ENCODE measurements around the gene CDH4.

CDH4 gene

GRCh38 chr20:61543931-61544745, 292.1 kb downstream of the CDH4 start:
- Histone ChIP-seq H3K27me3 (ENCODE audit: control insufficient read depth in 1 of 2, insufficient read depth in 2 of 2, low read length in 2 of 2) (no peaks in the 10 kb centered on the region), H3K36me3 (ENCODE audit: control insufficient read depth in 1 of 2, insufficient read depth in 2 of 2, low read length in 2 of 2) (no peaks in the 10 kb centered on the region), H3K4me3 (ENCODE audit: low read depth in 1 of 2, low read length in 2 of 2) (no peak overlapping the region), H3K4me1 (ENCODE audit: control insufficient read depth in 1 of 2, insufficient read depth in 2 of 2, low read length in 2 of 2) (no peaks in the 10 kb centered on the region), H3K9me3 (ENCODE audit: control insufficient read depth in 1 of 2, low read length in 2 of 2) (peaks cover 0 to 5% of the 10 kb centered on the region in 2 donors), H3K9ac (ENCODE audit: low read depth in 1 of 2, low read length in 2 of 2) (no peak overlapping the region), H3K27ac (ENCODE audit: low read depth, low read length) (no peak overlapping the region)

GRCh38 chr20:61544910-61545889, 293.1 kb downstream of the CDH4 start:
- H3K4me1 ChIP-seq (ENCODE audit: control insufficient read depth in 1 of 2, insufficient read depth in 2 of 2, low read length in 2 of 2), result no peaks in the 10 kb centered on the region
- no peak overlapping the region for H3K27ac ChIP-seq (ENCODE audit: low read depth, low read length)
- H3K4me3 ChIP-seq (ENCODE audit: low read depth in 1 of 2, low read length in 2 of 2), result no peak overlapping the region
- peaks cover 0 to 9% of the 10 kb centered on the region in 2 donors for H3K9me3 ChIP-seq (ENCODE audit: control insufficient read depth in 1 of 2, low read length in 2 of 2)
- no peak overlapping the region for H3K9ac ChIP-seq (ENCODE audit: low read depth in 1 of 2, low read length in 2 of 2)
- H3K27me3 ChIP-seq (ENCODE audit: control insufficient read depth in 1 of 2, insufficient read depth in 2 of 2, low read length in 2 of 2), result no peaks in the 10 kb centered on the region
- no peaks in the 10 kb centered on the region for H3K36me3 ChIP-seq (ENCODE audit: control insufficient read depth in 1 of 2, insufficient read depth in 2 of 2, low read length in 2 of 2)

- Histone ChIP-seq H3K9ac (ENCODE audit: low read depth in 1 of 2, low read length in 2 of 2) (no peak overlapping the region), H3K9me3 (ENCODE audit: control insufficient read depth in 1 of 2, low read length in 2 of 2) (peaks cover 0 to 13% of the 10 kb centered on the region in 2 donors), H3K4me1 (ENCODE audit: control insufficient read depth in 1 of 2, insufficient read depth in 2 of 2, low read length in 2 of 2) (no peaks in the 10 kb centered on the region), H3K27ac (ENCODE audit: low read depth, low read length) (no peak overlapping the region), H3K4me3 (ENCODE audit: low read depth in 1 of 2, low read length in 2 of 2) (no peak overlapping the region), H3K36me3 (ENCODE audit: control insufficient read depth in 1 of 2, insufficient read depth in 2 of 2, low read length in 2 of 2) (no peaks in the 10 kb centered on the region), H3K27me3 (ENCODE audit: control insufficient read depth in 1 of 2, insufficient read depth in 2 of 2, low read length in 2 of 2) (no peaks in the 10 kb centered on the region)
Observed at GRCh38 chr20:61546641-61547040, 294.6 kb downstream of the CDH4 start.

- Histone ChIP-seq H3K9ac (ENCODE audit: low read depth in 1 of 2, low read length in 2 of 2) (no peak overlapping the region), H3K27ac (ENCODE audit: low read depth, low read length) (no peak overlapping the region), H3K36me3 (ENCODE audit: control insufficient read depth in 1 of 2, insufficient read depth in 2 of 2, low read length in 2 of 2) (no peaks in the 10 kb centered on the region), H3K4me3 (ENCODE audit: low read depth in 1 of 2, low read length in 2 of 2) (no peak overlapping the region), H3K4me1 (ENCODE audit: control insufficient read depth in 1 of 2, insufficient read depth in 2 of 2, low read length in 2 of 2) (no peaks in the 10 kb centered on the region), H3K9me3 (ENCODE audit: control insufficient read depth in 1 of 2, low read length in 2 of 2) (peaks cover 0 to 16% of the 10 kb centered on the region in 2 donors), H3K27me3 (ENCODE audit: control insufficient read depth in 1 of 2, insufficient read depth in 2 of 2, low read length in 2 of 2) (no peaks in the 10 kb centered on the region)
Observed at GRCh38 chr20:61548069-61548468, 296.0 kb downstream of the CDH4 start.

GRCh38 chr20:61549865-61550264, 297.8 kb downstream of the CDH4 start:
- no peaks in the 10 kb centered on the region for H3K4me1 ChIP-seq (ENCODE audit: control insufficient read depth in 1 of 2, insufficient read depth in 2 of 2, low read length in 2 of 2)
- H3K9me3 ChIP-seq (ENCODE audit: control insufficient read depth in 1 of 2, low read length in 2 of 2), result peaks cover 0 to 23% of the 10 kb centered on the region in 2 donors
- H3K27me3 ChIP-seq (ENCODE audit: control insufficient read depth in 1 of 2, insufficient read depth in 2 of 2, low read length in 2 of 2), result no peaks in the 10 kb centered on the region
- H3K27ac ChIP-seq (ENCODE audit: low read depth, low read length), result no peak overlapping the region
- no peak overlapping the region for H3K4me3 ChIP-seq (ENCODE audit: low read depth in 1 of 2, low read length in 2 of 2)
- no peak overlapping the region for H3K9ac ChIP-seq (ENCODE audit: low read depth in 1 of 2, low read length in 2 of 2)
- no peaks in the 10 kb centered on the region for H3K36me3 ChIP-seq (ENCODE audit: control insufficient read depth in 1 of 2, insufficient read depth in 2 of 2, low read length in 2 of 2)

- no peaks in the 10 kb centered on the region for H3K27me3 ChIP-seq (ENCODE audit: control insufficient read depth in 1 of 2, insufficient read depth in 2 of 2, low read length in 2 of 2)
- H3K27ac ChIP-seq (ENCODE audit: low read depth, low read length), result no peak overlapping the region
- no peak overlapping the region for H3K4me3 ChIP-seq (ENCODE audit: low read depth in 1 of 2, low read length in 2 of 2)
- no peaks in the 10 kb centered on the region for H3K36me3 ChIP-seq (ENCODE audit: control insufficient read depth in 1 of 2, insufficient read depth in 2 of 2, low read length in 2 of 2)
- no peaks in the 10 kb centered on the region for H3K4me1 ChIP-seq (ENCODE audit: control insufficient read depth in 1 of 2, insufficient read depth in 2 of 2, low read length in 2 of 2)
- no peak overlapping the region for H3K9ac ChIP-seq (ENCODE audit: low read depth in 1 of 2, low read length in 2 of 2)
- H3K9me3 ChIP-seq (ENCODE audit: control insufficient read depth in 1 of 2, low read length in 2 of 2), result peaks cover 0 to 20% of the 10 kb centered on the region in 2 donors
Observed at GRCh38 chr20:61551401-61551800, 299.3 kb downstream of the CDH4 start.

GRCh38 chr20:61554617-61555016, 302.6 kb downstream of the CDH4 start:
- peaks cover 0 to 17% of the 10 kb centered on the region in 2 donors for H3K9me3 ChIP-seq (ENCODE audit: control insufficient read depth in 1 of 2, low read length in 2 of 2)
- no peak overlapping the region for H3K4me3 ChIP-seq (ENCODE audit: low read depth in 1 of 2, low read length in 2 of 2)
- H3K27me3 ChIP-seq (ENCODE audit: control insufficient read depth in 1 of 2, insufficient read depth in 2 of 2, low read length in 2 of 2), result no peaks in the 10 kb centered on the region

GRCh38 chr20:61555566-61555965, 303.5 kb downstream of the CDH4 start:
- no peaks in the 10 kb centered on the region for H3K4me1 ChIP-seq (ENCODE audit: control insufficient read depth in 1 of 2, insufficient read depth in 2 of 2, low read length in 2 of 2)
- no peaks in the 10 kb centered on the region for H3K27me3 ChIP-seq (ENCODE audit: control insufficient read depth in 1 of 2, insufficient read depth in 2 of 2, low read length in 2 of 2)
- no peak overlapping the region for H3K27ac ChIP-seq (ENCODE audit: low read depth, low read length)
- H3K36me3 ChIP-seq (ENCODE audit: control insufficient read depth in 1 of 2, insufficient read depth in 2 of 2, low read length in 2 of 2), result no peaks in the 10 kb centered on the region
- H3K4me3 ChIP-seq (ENCODE audit: low read depth in 1 of 2, low read length in 2 of 2), result no peak overlapping the region
- H3K9ac ChIP-seq (ENCODE audit: low read depth in 1 of 2, low read length in 2 of 2), result no peak overlapping the region
- peaks cover 0 to 16% of the 10 kb centered on the region in 2 donors for H3K9me3 ChIP-seq (ENCODE audit: control insufficient read depth in 1 of 2, low read length in 2 of 2)

More at GRCh38 chr20:61554617-61555016, 302.6 kb downstream of the CDH4 start:
- Histone ChIP-seq H3K9ac (ENCODE audit: low read depth in 1 of 2, low read length in 2 of 2) (no peak overlapping the region), H3K4me1 (ENCODE audit: control insufficient read depth in 1 of 2, insufficient read depth in 2 of 2, low read length in 2 of 2) (no peaks in the 10 kb centered on the region), H3K36me3 (ENCODE audit: control insufficient read depth in 1 of 2, insufficient read depth in 2 of 2, low read length in 2 of 2) (no peaks in the 10 kb centered on the region), H3K27ac (ENCODE audit: low read depth, low read length) (no peak overlapping the region)

- Histone ChIP-seq H3K4me1 (ENCODE audit: control insufficient read depth in 1 of 2, insufficient read depth in 2 of 2, low read length in 2 of 2) (no peaks in the 10 kb centered on the region), H3K9me3 (ENCODE audit: control insufficient read depth in 1 of 2, low read length in 2 of 2) (peaks cover 0 to 16% of the 10 kb centered on the region in 2 donors), H3K9ac (ENCODE audit: low read depth in 1 of 2, low read length in 2 of 2) (no peak overlapping the region), H3K4me3 (ENCODE audit: low read depth in 1 of 2, low read length in 2 of 2) (no peak overlapping the region), H3K27ac (ENCODE audit: low read depth, low read length) (no peak overlapping the region), H3K27me3 (ENCODE audit: control insufficient read depth in 1 of 2, insufficient read depth in 2 of 2, low read length in 2 of 2) (no peaks in the 10 kb centered on the region), H3K36me3 (ENCODE audit: control insufficient read depth in 1 of 2, insufficient read depth in 2 of 2, low read length in 2 of 2) (no peaks in the 10 kb centered on the region)
Observed at GRCh38 chr20:61556111-61556510, 304.1 kb downstream of the CDH4 start.

- no peak overlapping the region for H3K27ac ChIP-seq (ENCODE audit: low read depth, low read length)
- no peak overlapping the region for H3K9ac ChIP-seq (ENCODE audit: low read depth in 1 of 2, low read length in 2 of 2)
- no peaks in the 10 kb centered on the region for H3K27me3 ChIP-seq (ENCODE audit: control insufficient read depth in 1 of 2, insufficient read depth in 2 of 2, low read length in 2 of 2)
- H3K36me3 ChIP-seq (ENCODE audit: control insufficient read depth in 1 of 2, insufficient read depth in 2 of 2, low read length in 2 of 2), result no peaks in the 10 kb centered on the region
- H3K4me3 ChIP-seq (ENCODE audit: low read depth in 1 of 2, low read length in 2 of 2), result no peak overlapping the region
- peaks cover 0 to 11% of the 10 kb centered on the region in 2 donors for H3K9me3 ChIP-seq (ENCODE audit: control insufficient read depth in 1 of 2, low read length in 2 of 2)
- no peaks in the 10 kb centered on the region for H3K4me1 ChIP-seq (ENCODE audit: control insufficient read depth in 1 of 2, insufficient read depth in 2 of 2, low read length in 2 of 2)
Observed at GRCh38 chr20:61556673-61557072, 304.6 kb downstream of the CDH4 start.
